NCI-H2196 treated with DMSO at 0.1 percent for 48 hours (cell line): Measurements from ENCODE around the gene POC1A.

Experiments used
- DNase-seq: peaks from one replicate; lab custom pipeline; 2025; ENCODE audit not compliant: unreplicated experiment; lab: John Stamatoyannopoulos, UW

The POC1A gene

DNA sequence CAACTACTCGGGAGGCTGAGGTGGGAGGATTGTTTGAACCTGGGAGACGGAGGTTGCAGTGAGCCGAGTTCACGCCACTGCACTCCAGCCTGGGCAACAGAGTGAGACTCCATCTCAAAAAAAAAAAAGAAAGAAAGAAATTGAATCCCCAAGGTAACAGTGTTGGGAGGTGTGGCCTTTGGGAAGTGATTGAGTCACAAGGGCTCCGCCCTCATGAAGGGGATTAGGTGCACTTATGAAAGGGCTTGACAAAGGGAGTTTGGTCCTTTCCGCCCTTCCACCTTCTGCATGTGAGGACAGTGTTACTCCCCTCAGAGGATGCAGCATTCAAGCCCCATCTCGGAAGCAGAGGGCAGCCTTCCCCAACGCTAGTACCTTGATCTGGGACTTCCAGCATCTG lies 21.3 kb downstream of the POC1A start:
- no peak for DNase-seq

DNA sequence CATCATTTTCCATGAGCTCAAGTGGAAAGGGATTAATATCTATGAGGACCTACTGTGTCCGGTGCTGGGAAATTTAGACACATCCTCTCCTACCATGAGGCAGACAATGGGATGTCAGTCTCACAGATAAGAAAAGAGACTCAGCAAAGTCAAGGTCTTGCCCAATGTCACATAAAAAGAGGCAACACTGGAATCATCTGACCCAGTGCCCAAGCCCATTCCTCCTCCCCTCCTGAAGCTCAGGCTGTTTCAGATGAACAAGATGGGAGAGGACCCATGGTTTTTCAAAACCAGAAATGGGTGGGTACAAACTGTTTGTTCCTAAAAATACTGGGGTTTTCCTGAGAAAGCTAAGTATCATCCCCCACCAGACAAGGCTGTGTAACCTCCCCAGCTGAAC lies 22.2 kb downstream of the POC1A start:
- no peak for DNase-seq

DNA sequence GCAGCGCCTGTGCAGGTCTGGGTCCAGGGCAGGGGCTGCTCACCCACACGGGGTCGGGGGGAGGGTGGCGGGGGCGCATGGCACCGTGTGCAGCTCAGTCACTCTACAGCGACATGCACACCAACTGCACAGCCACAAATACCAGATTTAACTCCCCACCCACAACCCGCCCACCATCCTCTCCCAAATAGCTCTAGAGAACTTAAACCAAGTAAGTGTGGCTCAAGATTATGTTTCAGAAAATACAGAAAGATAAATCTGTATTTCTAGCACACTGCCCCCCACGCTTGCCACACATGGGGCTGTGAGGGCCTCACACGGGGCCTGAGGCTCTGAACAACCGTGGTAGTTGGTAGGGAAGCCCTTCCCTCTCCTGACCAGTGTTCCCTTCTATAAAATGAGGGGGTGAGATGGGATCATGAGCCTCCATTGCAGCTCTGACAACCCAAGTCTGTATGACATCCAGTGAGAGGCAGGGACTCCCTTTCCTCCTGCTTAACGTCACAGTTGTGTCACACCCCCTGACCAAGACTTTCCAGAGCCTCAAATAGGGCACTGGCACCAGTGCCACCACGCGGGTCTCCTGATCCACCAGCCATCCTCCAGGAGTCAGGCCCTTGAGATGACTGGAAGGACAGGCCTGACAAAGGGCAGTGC lies 23.1 kb downstream of the POC1A start:
- no peak for DNase-seq

DNA sequence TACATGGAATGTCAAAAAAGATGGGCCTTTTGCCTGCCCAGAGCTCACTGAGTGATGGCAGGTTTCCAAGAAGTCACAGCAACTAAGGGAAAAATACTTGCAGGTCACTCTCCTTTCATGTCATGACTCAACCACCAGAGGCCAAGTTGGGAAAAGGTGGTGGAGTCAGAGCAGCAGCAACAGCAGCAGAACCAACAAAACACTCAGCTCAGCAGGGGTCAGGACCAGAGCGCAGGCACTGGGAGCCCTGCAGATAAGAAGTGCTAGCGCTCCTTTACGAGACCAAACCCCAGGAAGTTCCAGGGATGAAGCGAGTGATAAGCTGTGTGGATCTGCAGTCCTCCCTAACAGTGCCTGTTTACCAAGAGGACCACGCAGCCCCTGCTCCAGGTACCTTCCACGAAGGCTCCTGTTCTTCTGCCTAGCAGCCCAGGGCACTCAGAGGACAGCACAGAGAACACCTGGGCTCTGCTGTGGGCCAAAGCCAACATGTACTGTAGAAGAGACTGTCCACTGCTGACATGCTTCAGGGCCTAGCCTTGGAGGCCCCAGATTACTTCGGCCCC lies 26.0 kb downstream of the POC1A start:
- no peak for DNase-seq

DNA sequence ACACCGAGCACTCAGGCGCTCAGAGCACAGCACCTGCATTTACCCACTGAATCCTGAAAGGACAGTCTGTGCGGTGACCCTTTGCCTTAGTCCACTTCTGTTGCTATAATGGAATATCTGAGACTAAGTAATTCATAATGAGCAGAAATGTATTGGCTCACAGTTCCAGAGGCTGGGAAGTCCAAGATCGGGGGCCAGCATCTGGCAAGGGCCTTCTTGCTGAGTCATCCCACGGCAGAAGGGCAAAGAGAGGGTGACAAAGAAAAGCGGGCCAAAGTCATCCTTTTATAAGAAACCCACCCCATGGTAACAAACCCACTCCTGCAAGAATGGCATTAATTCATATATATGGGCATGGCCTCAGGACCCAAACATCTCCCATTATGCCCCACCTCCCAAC lies 27.7 kb downstream of the POC1A start:
- DNase-seq: no peak

DNA sequence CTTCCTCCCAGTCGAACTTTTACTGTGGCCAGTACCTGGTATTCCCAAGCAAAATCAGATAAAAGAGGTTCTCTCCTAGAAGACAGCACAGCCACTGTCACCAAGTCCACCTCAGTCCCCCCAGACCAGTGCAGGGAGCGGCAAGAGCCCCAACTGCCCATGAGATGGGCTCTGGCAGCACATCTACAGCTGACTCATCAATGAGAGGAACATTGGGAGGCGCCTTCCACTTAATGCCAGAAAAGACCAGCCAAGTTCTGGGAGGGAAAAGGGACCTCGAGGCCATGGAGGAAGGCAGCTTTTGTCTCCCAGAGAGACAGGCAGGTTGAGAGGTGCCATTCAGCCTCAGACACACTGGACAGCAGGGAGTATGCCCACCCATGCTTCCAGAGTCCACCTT lies 28.2 kb downstream of the POC1A start:
- DNase-seq: no peak

DNA sequence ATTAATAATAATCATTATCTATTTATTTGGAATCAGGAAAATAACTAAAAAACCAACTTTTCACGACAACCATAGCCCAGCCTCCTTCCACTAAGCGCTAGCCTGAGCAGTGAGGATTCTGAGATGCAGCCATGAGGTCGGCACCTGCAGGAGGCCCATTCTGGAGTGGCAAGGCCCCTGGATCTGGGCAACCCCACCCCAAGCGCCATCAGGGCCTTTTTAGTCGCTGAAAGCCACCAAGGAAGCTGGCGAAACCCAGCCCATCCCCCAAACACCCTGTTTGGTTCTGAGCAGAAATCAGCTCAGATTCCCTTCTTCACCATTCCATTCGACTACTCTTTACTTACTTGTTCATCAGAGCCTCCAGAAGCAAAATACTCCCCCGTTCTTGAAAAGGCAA lies 29.5 kb downstream of the POC1A start:
- no peak for DNase-seq

DNA sequence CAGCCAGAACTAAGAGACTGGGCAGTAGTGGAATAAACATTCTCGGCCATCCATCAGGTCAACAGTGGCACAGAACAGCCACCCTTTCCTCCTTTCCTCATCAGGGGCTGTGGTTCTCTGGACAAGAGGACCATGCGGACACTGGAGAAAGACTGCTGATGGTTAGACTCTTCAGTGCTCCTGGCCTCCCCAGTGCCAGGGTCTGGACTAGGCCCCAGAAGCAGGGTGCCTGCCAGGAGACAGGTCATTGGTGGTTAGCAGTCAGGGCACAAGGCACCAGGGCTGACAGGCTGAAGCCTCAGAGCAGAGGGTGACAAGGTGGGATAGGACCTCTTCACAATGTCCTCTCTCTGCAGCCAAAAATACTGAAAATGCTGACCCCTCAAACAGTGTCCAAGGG lies 30.1 kb downstream of the POC1A start:
- no peak for DNase-seq

DNA sequence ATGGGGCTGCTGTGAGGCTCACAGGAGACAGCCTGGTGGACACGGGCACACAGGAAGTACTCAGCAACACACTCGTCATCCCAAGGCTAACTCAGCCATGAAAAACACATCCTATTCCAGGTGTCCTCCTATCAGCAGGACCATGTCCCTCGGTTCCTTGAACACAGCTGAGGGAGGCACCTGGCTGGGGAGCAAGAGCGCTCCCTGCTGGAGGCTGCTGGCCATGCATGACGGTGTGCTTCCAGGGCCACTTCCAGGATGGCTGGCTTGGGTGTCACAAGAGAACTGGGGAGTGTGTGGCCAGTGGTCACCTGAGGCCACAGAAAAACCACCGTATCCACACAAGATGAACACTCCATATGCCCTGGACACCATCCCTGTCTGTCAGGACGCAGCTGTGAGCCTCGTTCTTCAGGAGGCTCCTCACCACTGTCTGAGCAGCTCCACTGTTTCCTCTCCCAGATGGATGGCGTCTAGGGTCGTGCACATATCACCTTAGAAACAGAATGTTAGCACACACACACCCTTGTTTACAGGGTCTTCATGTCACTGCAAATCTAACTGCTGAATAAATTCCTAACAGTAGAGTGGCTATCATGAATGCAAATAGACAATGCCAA lies 31.0 kb downstream of the POC1A start:
- no peak for DNase-seq

DNA sequence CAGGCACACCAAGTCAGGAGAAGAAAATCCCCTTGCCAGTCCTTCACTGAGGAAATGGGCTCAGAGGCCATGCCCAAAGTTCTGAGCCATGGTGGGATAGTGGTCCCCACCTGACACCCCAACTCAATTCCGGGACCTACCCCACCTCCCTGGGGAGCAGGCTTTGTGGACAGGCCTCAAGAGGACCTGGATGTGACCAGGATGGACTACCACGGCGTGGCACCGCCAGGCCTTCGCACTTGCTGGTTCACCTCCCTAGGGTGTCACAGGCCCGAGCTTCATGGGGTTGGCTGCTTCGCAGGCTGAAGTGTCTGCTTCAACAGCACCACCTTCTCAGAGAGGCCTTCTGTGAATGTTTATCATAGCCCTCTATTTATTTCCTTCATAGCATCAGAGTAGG lies 31.7 kb downstream of the POC1A start:
- DNase-seq: no peak

DNA sequence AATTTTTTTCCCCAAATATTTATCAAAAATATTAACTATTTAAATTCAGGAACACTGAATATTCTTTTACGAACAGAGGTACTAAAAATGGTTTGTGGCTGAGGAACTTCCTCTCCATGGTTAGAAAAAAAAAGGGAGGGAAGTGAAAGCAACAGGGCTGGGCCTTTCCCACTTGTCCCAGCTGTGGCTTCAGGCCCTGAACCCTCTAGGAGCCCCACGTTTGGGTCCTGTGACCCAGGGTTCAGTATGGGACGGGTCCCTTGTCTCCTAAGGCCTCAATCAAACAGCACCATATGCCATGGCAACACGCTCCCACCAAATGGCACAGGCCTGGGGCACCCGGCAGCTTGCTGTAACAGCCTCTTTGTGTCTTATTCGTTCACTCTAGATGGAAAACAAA lies 32.4 kb downstream of the POC1A start:
- no peak for DNase-seq

DNA sequence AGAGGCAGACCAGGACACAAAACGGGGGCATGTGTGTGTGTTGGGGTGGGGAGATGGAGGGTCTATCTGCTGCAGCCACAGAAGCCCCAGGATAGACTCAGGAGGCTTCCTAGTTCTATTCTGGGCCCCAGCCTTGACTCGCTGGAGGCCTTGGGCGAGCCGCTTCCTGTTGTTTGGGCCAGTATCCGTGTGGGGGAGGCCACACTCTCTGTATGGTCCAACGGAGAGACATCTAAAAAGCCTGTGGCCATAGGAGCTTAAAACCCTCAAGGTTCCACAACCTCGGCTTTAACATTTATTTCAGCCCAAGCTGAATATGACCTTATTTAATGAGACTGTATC lies 32.8 kb downstream of the POC1A start:
- no peak for DNase-seq

DNA sequence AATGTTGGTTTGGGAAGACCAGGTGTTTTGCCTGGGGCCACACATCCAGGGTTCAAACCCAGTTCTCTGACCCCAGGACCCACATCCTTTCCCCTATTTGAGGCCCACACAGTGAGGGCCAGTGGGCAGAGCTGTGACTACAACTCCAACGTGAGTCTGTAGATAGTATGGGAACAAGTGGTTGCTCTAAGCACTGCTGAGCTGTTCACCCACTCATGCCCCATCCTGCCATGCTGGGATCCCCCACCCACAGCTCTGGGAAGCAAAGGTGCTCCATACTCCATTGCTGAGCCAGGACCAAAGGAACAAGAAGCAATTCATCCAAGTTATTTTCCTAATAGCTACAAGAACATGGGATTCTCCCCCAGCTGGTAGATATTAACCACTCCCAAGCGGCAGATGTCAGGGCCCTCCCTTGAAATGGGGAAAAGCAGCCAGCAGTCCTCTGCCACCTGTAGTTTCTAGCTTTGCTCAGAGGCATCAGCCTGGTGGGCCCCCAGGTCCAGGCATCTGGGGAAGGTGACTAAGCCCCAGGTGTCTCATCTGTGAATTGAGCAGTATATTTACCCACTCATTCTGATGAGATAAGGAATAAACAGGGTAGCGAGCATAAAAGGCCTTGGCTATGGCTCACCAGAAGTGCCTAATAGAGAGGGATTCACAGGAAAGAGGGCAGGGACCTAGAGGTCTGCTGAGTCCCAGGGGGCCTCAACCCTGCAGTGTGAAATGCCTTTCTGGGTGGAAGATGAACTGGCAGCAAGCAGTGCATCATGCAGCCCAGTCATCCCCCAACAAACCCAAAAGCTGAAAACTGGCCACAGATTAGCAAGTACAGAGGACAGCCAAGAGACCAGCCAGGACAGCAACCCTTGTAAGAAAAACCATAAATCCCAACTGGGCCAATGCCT lies 33.4 kb downstream of the POC1A start:
- no peak for DNase-seq

DNA sequence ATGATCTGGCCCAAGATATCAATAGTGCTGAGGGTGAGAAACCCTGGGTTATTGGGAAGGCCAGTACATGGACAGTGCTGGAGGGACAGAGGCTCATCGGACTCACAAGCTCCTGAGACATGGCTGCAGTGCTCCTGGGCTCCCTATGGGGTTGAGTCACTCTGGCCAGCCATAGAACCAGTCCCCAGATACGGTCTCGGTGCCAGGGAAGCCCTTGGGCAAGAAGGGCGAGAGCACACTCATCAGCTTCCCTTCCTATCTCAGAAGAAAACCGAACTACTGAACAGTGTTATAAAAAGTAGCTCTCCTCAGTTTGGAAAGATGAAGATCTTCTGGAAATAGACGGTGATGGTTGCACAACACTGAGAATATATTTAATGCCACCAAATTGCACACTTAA lies 34.4 kb downstream of the POC1A start:
- no peak for DNase-seq

DNA sequence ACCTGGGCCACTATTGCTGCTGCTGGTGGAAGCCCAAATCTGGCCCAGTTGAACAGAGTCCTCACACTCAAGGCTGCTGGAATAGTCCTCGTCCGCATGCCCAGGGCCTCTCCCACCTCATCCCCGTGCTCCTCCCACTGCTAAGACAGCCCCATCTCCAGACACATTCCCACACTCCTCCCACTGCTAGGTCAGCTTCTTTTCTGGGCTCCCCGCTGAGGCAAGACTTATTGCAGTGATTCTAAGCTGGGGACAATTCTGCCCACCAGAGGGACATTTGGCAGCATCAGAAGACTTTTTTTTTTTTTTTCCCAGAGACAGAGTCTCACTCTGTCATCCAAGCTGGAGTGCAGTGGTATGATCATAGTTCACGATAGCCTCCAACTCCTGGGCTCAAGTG lies 35.1 kb downstream of the POC1A start:
- no peak for DNase-seq

DNA sequence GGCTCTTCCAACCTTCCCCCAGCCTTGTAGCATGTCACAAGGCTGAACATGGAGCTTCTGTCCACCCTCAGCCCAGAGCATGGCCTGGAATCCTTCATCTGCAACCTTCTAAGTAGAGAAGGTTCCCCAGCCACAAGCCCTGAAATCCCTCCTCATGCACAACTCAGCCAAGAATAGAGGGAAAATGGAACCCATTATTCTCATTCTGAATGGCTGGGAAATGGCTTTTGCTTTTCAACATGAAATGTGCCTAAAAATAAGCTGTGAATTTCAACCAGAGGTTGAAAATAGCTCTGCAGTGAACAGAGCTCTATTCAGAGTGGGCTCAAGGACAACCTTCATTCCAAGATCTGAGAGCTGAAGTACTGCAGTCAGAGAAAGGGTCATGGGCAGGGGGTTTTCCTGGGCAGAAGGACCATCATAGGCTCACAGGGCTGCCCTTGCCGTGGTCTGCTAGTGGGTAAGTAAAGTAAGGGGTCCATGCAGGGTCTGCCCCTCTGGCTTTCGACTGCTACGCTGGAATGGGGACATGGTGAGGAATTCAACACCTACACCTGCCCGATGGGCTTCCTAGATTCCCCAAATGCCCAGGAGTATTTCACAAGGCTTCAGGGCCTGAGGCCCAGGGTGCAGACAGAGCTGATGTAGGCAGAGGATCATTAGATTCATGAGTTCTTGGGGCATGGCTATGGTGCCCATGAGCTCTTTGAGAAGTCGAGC lies 35.9 kb downstream of the POC1A start:
- no peak for DNase-seq

DNA sequence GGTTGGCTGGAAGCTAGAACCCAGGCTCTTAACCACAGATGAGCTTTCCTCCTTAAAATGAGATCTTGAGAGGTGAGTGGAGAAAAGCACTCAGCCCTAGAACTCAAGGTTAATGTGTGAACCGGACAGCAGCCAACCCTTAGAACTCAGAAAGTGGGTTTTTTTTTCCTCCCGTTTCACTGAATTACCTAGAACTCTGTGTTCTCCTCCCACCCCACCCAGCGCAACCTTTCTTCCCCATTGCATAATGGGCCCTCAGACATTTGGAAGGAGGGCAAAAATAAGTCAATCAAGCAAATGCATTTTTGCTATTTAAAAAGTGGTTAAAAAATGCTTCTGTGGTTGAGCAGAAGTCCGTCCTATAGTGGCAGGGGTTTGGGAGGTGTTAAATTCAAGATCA lies 36.7 kb downstream of the POC1A start:
- no peak for DNase-seq

DNA sequence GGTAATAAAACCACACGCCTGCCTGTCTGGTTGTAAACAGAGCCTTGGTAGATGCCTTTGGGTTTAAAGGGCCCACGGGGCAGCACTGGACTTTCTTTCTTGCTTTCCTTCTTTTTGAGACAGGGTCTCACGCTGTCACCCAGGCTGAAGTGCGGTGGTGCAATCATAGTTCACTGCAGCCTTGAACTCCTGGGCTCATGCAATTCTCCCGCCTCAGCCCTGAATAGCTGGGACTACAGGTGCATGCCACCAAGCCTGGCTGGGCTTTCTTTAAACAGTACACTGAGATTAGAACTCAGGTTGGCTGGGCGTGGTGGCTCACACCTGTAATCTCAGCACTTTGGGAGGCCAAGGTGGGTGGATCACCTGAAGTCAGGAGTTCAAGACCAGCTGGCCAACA lies 42.2 kb downstream of the POC1A start:
- DNase-seq: no peak

DNA sequence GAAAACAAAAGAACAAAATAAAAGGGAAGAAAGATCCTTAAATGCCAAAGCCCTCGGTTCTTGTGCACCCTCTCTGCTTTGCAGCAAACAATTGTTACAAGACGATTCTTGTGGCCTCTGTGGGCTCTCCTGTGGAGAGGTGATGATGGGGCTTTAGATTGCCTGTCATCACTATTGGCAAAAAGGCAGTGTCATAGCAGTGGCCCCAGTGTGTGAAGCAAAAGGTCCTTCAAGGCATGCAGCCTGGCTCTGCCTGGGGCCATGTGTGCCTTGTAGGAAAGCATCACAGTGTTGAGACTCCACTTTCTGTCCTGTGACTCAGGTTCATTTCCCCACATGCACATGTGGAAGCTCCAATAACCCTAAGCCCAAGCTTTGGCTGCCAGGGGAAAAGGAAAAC lies 43.7 kb downstream of the POC1A start:
- no peak for DNase-seq

DNA sequence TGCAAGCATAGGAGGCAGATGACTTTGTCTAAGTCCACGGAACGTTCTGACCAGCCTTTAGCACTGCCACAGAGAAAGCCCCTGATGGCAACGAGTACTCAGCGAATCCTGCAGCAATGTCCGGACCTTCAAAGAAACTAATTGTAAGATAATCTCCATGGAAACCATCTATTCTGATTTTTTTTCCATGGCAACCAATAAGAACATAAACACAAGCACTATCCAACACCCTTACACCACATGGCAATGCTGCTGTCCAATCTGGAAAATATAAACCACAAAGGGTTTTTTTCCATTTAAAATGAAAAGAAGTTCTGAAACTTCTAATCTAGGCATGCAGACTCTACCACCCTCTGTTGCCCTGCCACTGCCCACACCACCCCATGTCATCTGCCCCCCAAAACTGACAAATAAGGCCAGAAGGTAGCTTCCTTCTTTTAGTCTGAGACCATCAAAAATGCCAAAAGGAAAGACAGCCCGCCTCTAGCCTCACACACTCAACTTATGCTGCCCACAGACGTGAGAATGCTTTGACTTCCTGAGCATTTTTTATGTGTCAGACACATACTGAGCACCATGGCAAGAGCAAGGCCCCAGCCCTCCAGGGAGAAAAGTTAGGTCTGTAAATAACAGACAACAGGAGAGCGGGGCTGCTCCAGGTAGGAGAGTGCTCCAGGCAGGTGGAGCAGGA lies 44.5 kb downstream of the POC1A start:
- no peak for DNase-seq
